OCI-M2 (cell line): ENCODE measurements around the gene MAD2L1BP.
"Not testable (repeated sequence)": the region's sequence is repeated elsewhere in the genome, so short reads cannot be mapped to it uniquely, and the experiment has no call there.

ENCODE experiments used
- DNase-seq: peaks from one replicate; lab custom pipeline; 2025; ENCODE audit not compliant: unreplicated experiment; lab: John Stamatoyannopoulos, UW

MAD2L1BP gene

DNA sequence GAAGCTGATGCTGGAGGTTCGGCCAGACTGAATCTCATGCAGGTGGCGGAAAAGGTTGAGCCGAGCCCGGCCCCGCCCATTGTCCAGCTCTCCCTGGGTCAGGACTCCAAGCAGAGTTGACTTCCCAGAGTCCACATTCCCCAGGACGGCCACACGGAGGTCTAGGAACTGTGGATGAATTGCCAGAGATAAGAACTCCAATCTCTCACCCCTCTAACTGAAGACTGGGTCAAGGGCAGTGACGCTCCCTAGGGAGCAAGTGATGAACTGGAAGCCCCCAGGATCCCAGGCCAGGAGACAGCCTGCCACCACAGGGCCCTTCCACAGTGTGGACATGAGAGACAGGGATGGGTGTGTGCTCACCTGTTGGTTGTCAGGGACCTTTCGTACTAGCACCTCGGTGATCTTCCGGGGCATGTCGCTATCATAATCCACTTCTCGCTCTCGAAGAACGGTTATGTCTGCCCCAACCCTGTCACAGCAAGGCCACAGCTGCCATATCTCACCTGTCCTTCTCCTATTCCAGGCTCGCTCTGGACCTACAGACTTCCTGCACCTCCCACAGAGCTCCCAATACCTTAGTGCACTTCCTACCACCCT, 10.1 kb upstream of the MAD2L1BP start:
- no peak for DNase-seq

DNA sequence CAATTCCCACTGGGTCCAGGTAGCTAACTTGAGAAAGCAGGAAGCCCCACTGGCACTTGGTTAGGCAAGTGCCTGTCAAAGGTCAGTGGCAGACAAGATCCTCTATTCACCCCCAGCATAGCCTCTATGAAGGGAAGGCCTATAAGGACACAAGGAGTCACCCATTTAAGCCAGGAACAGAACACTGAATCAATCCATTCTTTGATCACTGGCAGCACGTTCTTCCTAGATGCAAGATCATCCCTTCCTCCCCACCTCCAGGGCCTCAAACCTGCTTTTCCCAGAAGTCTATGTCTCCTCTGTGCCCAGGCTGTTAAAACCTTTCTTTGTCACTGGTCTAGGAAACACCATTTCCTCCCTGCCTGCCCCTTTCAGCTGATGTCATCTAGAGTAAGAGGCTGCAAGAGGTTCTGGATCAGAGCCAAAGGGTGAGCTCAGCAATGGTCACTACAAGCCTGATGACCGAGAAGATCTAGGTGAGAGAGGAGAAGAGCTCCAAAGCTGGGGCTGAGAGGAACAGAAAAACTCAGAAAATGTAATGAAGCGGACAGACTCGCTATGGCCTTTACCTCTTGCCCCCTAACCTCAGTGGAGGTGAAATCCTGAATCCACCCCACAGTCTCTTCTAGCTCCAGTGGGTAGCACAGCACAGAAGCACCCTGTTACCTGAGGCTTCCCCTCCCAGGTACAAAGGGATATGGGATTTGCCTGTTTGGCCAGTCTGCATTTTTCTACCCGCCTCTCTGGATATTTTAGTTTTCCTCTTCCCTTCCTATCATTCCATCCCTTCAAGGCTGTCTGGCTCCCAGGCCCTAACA, 8.4 kb upstream of the MAD2L1BP start:
- no peak for DNase-seq

DNA sequence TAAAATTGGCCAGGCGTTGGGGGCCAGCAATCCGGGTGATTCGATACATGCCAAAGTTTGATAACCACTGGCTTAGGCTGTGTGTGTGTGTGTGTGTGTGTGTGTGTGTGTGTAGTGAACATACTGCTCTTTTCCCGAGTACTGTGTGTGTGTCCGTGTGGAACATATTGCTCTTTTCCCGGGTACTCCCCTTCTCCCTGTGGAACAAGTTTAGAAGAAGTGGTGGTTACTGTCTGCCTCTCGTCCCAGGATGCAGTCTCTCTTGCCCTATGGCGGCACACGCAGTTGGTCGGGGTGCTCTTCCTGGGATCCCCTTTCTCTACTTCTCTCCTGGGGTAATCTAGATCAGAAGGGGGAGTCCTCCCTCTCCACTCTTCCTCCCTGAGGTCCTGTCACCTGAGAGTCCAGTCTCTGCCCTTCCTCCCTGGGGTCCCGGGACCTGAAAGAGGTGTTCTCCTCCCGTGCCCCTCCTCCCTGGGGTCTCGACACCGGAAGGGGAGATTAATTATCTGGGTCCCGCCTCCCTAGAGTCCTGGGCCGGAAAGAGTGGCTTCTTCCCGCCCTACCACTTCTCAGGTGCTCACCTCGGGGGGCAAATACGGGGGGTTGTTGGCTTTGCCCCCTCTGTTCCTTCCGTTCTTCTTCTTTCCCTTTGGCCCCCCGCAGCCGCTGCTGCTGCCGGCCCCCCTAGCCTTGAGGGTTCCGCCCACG, 7.1 kb upstream of the MAD2L1BP start:
- no peak for DNase-seq

DNA sequence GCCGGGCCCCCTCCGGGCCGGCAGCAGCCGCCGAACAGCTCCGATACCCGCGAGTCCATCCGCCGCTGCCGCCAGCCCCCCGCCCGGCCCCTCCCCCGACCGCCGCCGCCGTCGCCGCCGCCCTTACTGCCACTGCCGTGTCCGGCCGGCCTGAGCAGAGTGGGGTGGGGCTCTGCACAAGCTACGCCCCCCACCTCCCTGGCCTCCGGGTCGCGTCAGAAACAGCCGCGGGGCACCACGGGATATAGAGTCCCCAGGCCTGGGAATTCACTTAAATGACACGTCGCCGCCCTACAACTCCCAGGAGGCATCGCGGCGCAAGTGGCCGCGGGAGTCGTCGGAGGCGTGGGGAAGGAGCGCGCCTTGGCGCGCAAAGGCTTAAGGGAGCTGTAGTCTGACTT, 6.5 kb upstream of the MAD2L1BP start, which contains the start of gene GTPBP2:
TSS of gene GTPBP2 (minus strand) at position 161 of the 401 bp plus-strand sequence. CDS start at position 59, 102 bp downstream.
- DNase-seq, result peak; percentile 77

DNA sequence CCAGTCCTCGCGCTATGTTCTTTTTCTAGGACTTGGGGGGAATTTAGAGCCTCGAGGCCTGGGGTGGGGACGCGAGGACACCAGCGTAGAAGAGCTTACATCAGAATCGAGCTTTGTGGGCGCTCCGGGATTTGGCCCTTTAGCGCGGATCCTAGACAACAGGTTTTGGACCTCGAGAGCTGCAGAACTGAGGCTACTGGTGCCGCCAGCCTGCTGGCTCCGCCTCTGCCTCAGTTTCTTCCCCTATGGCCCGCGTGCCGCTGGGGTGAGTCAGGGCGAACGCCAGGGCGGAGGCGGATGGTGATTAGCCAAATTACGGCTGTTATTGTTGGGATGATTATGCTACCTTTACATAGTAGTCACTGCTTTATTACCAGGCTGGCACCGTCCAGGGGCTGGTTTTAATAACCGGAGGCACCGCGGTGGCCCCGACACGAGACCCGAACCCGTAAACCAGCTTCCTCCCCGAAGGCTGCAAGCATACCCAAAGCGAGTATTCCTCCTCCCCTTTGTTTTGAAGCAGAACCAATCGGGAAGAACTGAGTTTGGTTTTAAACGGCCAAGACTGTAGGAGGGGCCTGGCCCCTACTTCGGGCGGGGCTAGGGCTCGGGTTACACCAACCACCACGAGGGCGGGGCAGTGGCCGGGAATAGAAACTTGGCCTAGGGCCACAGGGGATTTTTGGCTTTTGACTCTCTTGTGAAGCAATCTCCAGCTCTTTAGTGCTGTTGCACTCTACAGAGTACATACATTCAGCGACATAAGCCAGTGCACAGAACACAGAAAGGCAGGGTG, 5.9 kb upstream of the MAD2L1BP start:
- DNase-seq, result peak; percentile 97

DNA sequence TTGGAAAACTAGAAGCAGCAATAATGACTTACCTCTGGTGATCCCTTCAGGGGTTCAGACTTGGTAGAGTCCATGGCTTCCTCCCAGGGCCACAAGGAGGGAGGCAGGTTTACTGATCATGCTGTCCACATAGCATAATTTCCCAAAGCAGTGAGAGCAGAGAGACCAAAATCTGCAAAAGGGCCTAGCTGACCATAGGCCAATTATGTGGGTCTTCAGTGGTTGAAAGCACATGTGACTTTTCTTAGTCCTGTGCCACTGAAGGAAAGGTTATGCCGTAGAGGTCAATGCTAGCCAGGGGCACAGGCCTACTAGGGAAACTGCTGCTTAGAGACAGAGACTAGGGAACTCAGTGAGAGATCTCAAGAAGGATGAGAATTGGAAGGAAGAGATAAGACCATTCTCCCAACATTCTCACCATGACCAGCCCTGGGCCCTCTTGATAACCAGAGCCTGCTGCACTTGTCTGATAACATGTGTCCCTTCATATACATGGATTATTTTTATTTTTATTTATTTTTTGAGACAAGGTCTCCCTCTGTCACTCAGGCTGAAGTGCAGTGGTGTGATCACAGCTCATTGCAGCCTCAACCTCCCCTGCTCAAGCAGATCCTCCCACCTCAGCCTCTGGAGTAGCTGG, 4.5 kb upstream of the MAD2L1BP start:
- peak; percentile 88 for DNase-seq

DNA sequence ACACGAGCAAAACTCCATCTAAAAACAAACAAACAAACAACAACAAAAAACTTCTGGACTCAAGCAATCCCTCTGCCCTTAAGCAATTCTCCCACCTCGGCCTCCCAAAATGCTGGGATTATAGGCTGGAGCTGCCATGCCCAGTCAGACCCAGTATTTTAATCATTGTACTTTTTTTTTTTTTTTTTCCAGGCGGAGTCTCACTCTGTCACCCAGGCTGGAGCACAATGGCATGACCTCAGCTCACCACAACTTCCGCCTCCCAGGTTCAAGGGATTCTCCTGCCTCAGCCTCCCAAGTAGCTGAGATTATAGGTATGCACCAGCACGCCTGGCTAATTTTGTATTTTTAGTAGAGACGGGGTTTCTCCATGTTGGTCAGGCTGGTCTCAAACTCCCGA, 2.6 kb upstream of the MAD2L1BP start:
- not testable (repeated sequence) for DNase-seq

DNA sequence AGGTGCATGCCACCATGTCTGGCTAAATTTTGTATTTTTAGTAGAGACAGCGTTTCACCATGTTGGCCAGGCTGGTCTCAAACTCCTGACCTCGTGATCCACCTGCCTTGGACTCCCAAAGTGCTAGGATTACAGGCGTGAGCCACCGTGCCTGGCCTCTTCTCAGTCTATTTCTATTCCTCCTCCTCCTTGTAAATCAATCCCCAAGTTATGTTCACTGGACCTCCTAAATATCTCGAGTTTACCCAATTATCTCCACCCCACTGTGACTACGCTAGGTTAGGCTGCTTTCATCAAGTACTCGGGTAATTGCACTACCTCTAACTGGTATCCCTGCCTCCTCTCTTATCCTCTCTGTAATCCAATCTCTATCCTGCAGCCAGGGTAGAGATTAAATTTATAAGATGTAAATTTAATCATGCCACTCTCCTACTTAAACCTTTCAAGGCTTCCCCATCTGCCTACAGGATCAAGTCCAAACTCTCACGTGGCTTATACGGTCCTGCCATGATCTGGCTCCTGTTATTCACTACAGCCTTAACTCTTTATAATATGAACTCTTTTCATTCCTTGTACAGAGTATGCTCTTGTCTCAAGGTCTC, 837 bp upstream of the MAD2L1BP start:
- DNase-seq, result no peak

DNA sequence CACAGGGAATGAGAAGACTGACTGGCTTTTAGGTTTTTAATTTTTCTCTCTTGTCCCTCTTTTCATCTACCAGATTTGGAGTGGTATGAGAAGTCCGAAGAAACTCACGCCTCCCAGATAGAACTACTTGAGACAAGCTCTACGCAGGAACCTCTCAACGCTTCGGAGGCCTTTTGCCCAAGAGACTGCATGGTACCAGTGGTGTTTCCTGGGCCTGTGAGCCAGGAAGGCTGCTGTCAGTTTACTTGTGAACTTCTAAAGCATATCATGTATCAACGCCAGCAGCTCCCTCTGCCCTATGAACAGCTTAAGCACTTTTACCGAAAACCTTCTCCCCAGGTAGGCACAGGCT, 644 bp downstream of the MAD2L1BP start:
- DNase-seq, result no peak

DNA sequence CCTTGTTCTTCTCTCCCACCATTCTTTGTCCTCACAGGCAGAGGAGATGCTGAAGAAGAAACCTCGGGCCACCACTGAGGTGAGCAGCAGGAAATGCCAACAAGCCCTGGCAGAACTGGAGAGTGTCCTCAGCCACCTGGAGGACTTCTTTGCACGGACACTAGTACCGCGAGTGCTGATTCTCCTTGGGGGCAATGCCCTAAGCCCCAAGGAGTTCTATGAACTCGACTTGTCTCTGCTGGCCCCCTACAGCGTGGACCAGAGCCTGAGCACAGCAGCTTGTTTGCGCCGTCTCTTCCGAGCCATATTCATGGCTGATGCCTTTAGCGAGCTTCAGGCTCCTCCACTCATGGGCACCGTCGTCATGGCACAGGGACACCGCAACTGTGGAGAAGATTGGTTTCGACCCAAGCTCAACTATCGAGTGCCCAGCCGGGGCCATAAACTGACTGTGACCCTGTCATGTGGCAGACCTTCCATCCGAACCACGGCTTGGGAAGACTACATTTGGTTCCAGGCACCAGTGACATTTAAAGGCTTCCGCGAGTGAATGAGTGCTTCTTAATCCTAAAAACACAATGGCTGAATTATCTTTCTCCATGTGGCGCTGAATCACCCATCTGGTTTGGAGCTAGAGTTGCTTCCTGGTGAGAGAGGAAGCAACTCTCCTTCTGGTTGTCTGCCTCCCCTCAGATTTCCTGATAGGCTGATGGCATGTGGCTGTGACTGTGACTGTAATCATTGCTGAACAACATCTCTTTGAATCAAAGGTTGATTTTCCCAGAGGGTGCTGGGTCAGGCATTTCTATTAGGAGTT, 4.6 kb downstream of the MAD2L1BP start:
- peak; percentile 66 for DNase-seq

DNA sequence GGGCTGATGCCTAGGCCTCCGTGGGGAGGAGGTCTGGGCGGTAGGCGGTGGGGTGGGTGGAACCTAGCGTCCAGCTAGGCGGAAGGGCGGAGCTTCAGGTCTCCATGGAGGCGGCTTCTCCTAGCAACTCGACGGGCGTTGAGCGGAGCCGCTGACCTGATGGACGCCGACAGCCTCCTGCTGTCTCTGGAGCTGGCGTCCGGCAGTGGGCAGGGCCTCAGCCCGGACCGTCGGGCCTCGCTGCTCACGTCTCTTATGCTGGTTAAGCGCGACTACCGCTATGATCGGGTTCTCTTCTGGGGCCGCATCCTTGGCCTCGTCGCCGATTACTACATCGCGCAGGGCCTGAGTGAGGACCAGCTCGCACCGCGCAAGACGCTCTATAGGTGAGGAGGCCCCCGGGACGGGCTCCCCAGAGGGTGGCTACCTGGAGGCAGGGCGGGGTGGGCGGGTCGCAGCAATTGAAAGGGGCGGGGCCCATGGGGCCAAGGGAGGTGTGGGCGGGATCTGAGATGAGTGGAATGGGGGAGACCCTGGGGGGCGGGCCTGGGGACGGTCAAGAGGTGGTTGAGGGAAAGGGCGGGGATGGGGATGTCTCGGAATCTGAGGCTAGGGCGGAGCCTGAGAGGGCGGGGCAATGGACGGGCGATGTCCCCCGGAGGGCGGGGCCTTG, 9.4 kb downstream of the MAD2L1BP start, which contains the start of gene RSPH9:
TSS of gene RSPH9 (plus strand) at position 97 of the 673 bp plus-strand sequence. CDS start at position 160, 63 bp downstream.
- DNase-seq, result no peak

DNA sequence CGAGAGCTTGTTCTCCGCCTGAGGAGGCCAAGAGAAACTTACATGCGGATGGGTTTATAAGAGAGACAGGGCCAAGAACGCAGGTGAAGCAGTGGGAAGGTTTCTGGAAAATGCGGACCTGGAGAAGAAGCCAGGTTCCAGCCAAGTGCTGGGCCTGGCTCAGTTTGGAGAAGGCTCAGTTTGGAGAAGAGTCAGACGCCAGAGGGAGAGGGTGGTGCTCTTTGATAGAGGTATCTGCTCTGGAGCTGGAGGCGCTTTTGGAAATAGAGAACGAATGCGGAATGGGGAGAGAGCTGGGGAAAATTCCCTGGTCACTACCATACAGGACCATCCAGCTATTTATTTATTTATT, 9.9 kb downstream of the MAD2L1BP start:
- DNase-seq, result no peak

DNA sequence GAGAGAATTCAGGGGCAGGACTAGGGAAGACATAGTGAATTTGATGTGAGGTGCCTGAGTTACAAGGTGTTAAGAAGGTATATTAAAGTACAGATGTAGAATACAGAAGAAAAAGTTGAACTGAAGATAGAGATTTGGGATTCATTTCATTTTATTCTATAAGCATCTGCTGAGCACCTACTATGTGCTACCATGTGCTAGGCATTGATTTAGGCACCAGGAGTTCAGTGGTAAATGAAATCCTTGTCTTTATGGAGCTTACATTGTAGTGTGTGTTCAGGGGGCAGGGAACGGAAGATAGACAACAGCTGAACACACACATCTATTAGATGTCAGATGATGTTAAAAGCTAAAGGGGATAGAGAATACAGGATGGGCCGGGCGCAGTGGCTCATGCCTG, 12.0 kb downstream of the MAD2L1BP start:
- no peak for DNase-seq

DNA sequence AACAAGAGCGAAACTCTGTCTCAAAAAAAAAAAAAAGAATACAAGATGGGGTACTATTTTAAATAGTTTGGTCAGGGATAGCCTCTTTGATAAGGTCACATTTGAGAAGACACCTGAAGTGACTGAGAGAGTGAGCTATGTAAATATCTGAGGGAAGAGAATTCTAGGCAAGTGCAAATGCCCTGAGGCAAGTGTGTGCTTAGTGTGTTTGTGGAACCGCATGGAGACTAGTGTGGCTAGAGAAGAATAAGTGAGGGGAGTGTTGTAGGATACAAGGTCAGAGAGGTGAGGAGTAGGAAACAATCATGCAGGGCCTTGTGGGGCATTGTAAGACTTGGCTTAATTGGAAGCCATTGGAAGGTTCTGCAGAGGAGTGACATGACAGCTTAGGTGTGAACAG, 12.6 kb downstream of the MAD2L1BP start:
- no peak for DNase-seq

DNA sequence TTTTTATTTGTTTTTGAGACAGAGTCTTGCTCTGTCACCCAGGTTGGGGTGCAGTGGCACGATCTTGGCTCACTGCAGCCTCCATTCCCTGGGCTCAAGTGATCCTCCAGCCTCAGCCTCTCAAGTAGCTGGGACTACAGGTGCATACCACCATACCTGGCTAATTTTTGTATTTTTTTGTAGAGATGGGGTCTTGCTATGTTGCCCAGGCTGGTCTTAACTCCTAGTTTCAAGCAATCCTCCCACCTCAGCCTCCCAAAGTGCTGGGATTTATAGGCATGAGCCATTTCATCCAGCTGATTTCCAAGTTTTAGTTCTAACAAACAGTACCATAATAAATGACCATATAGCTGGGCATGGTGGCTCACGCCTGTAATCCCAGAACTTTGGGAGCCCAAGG, 17.2 kb downstream of the MAD2L1BP start:
- DNase-seq, result not testable (repeated sequence)

DNA sequence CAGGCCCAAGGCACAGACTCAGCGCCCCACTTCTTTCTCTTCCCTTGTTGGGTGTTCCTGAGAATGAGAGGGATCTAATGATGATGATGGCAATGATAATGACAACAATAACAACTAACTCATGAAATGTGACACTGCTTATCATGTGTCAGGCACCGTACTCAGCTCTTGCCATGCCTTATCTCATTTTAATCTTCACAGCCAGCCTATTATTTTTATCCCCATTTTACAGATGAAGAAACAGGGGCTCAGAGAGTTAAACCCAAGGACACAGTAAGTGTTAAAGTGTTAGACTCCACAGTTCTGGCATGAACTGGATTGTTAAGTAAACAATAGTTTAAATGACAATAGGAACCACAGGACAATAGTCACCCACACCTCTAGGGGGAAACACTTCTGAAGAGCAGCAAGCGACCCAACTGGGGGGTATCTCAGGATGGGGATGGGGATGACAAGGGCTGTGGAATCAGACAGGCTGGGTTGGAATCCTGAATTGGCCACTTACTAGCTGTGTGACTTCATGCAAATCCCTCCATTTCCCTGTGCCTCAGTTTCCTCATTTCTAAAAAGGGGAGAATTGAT, 21.7 kb downstream of the MAD2L1BP start:
- DNase-seq, result no peak

DNA sequence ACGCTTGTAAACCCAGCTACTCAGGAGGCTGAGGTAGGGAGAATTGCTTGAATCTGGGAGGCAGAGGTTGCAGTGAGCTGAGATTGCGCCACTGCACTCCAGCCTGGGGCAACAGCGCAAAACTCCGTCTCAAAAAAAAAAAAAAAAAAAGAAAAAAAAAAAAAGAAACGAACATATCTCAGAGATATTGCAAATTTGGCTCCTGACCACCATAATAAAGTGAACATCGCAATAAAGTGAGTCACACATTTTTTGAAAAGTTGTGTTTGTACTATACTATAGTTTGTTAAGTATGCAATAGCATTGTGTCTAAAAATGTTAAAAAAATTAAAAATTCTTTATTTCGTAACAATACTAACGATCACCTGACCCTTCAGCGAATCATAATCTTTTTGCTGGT, 22.5 kb downstream of the MAD2L1BP start:
- DNase-seq, result no peak

DNA sequence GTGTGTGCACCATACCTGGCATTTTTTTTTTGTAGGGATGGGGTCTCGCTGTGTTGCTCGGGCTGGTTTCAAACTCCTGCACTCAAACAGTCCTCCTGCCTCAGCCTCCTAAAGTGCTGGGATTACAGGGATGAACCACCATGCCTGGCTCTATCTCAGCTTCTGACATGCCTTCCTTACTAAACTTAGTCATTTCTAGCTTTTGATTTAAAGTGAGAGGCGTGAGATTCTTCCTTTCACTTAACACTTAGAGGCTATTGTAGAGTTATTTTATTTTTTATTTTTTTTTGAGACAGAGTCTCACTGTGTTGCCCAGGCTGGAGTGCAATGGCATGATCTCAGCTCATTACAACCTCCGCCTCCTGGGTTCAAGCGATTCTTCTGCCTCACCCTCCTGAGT, 27.3 kb downstream of the MAD2L1BP start:
- not testable (repeated sequence) for DNase-seq

DNA sequence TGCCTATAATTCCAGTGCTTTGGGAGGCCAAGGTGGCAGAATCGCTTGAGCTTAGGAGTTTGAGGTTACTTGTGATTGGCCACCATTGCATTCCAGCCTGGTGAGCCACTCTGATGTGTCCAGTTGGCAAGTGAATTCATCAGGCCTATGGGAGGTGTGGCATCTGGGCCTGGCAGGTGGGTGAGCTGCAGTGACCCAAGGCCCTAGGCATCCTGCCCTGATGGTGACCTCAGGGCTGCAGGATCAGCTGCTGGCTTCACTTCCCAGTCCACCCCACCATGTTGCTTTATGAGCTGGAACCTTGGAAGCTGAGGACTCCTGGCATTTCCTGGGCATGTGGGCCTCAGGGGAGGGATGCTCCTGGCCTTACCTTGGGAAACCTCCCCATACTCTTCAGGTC, 29.7 kb downstream of the MAD2L1BP start:
- no peak for DNase-seq
